Right lung (tissue), 5 donors: Measurements from ENCODE around the gene PDAP1. TPM values are rescaled to one million over a fixed set of nuclear protein-coding genes. Genes with fewer than 3 reads are reported as not detected.
A peak's percentile ranks its signal among the peaks of the same experiment; 100 is the strongest.
"Not testable (repeated sequence)": the region's sequence is repeated elsewhere in the genome, so short reads cannot be mapped to it uniquely, and the experiment has no call there.

ENCODE experiments used
- DNase-seq, 2 donors: peaks; one replicate each; pipeline ENCODE4 v3.0.0-alpha.2; 2013
- polyA plus RNA-seq, 5 donors: library from polyadenylated mRNA; unstranded; fragments of 120-200 nt; gene quantifications; one replicate each; pipeline versions ENCODE4 v1.2.1 to v1.2.3, GENCODE V29; 2013; ENCODE audit warnings: inconsistent platforms in 1 of 5, low replicate concordance in 1 of 5; ENCODE audit not compliant: insufficient read length in 5 of 5, insufficient read depth in 1 of 5

Gene PDAP1
- polyA plus RNA-seq, 5 donors = 109 to 166 (median 135) TPM

- no peak for DNase-seq
These were observed 28.2 kb downstream of the PDAP1 start for GRCh38 chr7:99380032-99380822.

- not testable (repeated sequence) for DNase-seq
These were observed 28.7 kb downstream of the PDAP1 start for GRCh38 chr7:99379693-99380031.

DNA sequence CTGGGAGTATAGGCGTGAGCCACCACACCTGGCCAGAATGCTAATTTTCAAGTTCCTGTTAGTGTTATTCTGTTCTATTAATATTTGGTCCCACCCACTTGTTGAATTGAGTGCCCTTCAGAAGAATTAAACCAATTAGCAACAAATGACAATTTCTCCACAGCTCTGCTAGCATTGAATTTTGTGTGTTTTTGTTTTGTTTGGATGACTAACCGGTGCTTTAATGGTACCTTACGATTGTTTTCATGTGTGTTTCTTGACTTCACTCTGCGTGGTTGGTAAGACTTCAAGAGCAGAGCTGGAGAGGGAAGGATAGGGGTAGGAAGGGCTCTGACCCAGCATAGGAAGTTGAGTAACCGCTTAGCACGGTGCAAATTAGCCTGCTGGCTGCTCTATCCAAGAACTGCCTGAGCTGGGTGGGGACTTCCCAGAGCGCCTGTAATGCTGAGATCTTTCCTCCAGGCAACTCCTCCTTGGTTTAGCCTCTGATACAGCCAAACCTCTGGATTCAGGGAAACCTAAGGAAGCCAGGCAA lies 29.3 kb downstream of the PDAP1 start:
- peak in 1 of 2 donors; percentile 25 for DNase-seq

DNA sequence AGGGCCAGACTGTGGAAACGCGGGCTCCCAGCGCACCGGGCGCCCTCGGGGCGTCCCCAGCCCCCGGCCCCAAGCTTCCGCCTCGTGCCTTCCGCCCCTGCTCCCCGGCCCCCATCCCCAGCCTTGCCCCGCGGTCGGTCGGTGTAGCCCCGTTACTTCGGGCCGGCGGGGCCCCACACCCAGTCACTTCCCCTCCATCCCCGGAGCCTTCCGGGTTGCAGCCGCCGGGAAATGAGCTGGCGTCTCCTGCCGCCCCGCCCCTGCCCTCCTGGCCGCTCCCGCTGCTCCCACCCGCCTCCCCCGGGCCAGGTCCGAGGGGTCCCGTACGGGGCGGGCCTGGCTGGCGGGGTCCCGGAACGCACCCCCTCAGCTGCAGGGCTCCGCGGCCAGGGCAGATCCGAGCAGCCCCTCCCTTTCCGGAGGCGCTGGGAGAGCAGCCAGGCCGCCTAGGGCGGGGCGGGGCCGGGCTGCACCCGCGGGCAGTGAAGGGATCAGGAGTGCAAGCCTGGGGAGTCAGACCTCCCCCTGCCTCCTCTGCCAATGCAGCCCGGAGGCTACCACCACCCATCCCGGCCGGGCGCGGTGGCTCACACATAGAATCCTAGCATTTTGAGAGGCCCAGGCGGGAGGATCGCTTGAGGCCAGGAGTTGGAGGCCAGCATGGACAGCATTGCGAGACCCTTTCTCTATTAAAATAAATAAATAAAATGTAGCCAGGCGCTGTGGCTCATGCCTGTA lies 33.2 kb downstream of the PDAP1 start:
- DNase-seq = peak; percentile 43 to 68

GRCh38 chr7:99374111-99375064 lies 34.0 kb downstream of the PDAP1 start, which contains the start of gene ARPC1B:
ARPC1B (plus strand) TSS chr7:99374730; CDS start chr7:99385715, 10,985 bp downstream.
- peak in 1 of 2 donors; percentile 34 for DNase-seq

DNA sequence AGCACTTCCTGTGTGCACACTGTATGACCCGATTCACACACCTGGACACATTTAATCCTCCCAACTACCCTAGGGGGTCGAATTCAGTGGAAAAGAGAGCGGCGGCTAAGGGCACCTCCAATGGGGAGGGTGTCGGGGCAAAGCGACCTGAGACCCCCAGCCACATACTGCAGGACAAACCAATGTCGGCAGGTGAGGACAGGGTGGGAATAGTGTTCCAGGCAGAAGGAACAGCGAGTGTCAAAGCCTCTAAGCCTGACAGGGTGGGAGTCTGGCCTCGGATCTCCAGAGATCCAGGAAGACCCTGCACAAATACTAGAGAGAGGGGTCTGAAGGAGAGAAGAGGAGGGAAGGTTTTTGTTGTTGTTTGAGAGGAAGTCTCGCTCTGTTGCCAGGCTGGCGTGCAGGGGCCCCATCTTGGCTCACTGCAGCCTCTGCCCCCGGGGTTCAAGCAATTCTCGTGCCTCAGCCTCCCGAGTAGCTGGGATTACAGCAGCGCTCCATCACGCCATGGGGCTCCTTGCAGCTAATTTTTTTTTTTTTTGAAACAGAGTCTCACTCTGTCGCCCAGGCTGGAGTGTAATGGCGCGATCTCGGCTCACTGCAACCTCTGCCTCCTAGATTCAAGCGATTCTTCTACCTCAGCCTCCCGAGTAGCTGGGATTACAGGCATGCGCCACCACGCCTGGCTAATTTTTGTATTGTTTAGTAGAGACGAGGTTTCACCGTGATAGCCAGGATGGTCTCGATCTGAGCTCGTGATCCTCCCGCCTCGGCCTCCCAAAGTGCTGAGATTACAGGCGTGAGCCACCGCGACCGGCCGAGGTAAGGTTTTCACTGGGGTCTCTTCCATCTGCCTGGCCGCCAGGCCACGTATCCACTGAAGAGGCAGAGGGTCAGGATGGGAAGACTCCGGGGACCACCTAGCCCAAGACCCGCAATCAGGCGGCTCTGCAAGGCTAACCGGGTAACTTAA lies 35.0 kb downstream of the PDAP1 start:
- no peak for DNase-seq

- peak; percentile 33 to 45 for DNase-seq
These were observed 35.9 kb downstream of the PDAP1 start for GRCh38 chr7:99372275-99373090.

DNA sequence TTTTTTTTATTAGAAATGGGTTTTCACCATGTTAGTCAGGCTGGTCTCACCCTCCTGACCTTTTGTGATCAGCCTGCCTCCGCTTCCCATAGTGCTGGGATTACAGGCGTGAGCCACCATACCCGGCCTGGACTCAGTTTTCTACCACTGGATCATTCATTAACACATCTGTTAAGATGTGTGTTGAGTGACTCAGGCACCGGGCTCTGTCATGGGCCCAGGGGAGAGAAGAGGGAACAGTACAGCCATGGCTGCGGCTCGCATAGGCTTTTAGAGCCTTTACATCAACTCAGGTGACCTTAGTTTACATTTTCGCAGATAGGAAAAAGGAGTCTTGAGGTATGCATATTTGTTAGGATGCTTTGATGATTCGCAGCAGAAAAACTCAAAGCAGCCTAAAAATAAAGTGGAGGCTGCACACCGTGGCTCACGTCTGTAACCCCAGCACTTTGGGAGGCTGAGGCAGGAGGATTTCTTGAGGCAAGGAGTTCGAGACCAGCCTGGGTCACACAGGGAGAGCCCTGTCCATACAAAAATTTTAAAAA lies 36.9 kb downstream of the PDAP1 start:
- no peak for DNase-seq

- DNase-seq = no peak
These were observed 38.5 kb downstream of the PDAP1 start for GRCh38 chr7:99369767-99370391.

- DNase-seq = no peak
These were observed 39.5 kb downstream of the PDAP1 start for GRCh38 chr7:99368750-99369389.

GRCh38 chr7:99366646-99367045 lies 41.8 kb downstream of the PDAP1 start:
- DNase-seq = no peak

DNA sequence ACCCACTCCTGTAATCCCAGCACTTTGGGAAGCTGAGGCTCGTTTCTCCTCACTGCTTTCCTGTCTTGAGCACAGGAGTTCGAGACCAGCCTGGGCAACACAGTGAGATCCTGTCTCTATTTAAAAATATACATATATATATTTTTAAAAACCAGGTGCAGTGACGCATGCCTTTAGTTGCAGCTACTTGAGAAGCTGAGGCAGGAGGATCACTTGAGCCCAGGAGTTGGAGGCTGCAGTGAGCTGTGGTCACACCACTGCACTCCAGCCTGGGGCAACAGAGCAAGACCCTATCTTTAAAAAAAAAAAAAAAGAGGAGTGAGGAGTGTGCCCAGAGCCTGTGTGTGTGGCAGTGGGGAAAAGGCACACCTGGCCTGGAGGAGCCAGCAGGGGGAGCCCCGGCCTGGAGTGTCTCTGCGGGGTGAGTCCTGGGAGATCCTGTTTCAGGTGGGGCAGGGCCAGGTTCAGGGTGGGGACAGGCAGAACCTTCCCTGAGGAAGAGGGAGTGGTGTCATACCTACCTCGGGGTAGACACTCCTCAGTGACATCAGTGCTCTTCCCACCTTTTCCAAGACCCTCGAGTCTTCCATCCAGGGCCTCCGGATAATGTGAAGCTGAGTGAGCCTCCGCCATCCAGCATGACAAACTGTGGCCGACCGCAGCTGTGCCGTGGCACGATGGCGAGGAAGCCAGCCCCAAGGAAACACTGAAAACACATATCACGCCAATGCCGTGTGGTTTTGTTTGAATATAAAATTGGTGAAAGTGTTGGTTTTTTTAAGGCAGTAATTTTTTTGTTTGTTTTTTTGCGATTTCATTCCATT lies 42.9 kb downstream of the PDAP1 start:
- no peak for DNase-seq

- DNase-seq = no peak
These were observed 45.1 kb downstream of the PDAP1 start for GRCh38 chr7:99363286-99363685.

DNA sequence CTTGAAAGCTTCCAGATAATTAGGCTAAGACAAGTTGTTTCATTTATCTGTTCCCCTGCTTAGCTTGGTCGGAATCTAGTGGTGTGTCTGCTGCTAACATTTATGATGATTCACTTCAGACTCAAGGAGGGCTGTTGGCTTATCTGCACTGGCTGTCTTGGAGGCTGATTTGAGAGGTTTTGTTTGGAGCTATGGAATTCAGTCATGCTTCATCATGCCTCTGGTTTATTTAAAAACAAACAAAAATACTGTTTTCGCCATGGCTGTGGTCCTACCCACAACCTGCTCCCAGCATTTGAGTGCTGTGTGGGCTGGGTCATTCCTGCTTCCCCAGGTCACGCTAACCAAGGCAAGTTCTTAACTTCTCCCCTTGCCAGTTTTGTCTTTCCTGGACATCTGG lies 45.6 kb downstream of the PDAP1 start:
- no peak for DNase-seq

GRCh38 chr7:99359465-99360154 lies 48.8 kb downstream of the PDAP1 start:
- no peak for DNase-seq

DNA sequence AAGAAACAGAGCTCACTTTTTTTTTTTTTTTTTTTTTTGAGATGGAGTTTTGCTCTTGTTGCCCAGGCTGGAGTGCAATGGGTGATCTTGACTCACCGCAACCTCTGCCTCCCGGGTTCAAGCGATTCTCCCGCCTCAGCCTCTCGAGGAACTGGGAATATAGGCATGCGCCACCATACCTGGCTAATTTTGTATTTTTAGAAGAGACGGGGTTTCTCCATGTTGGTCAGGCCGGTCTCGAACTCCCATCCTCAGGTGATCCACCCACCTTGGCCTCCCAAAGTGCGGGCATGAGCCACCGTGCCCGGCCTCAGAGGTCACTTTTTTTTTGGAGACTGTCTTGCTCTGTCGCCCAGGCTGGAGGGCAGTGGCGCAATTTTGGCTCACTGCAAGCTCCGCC lies 49.9 kb downstream of the PDAP1 start:
- not testable (repeated sequence) for DNase-seq
